Gastroesophageal sphincter (tissue), 4 donors: ENCODE results near the gene IFNA6. TPM values are rescaled to one million over a fixed set of nuclear protein-coding genes. Genes with fewer than 3 reads are reported as not detected.
"Not testable (repeated sequence)": the region's sequence is repeated elsewhere in the genome, so short reads cannot be mapped to it uniquely, and the experiment has no call there.

ENCODE experiments used
- ATAC-seq: fragments of 150-250 bp; one replicate; pipeline ENCODE4 v1.9.1; 2016; ENCODE audit warnings: mild to moderate bottlenecking, moderate library complexity
- H3K27ac ChIP-seq, 4 donors: fragments of 200-600 bp; sonication (generic) in 3 of 4; 1 replicate in 3 of 4; 2 replicates in 1 of 4; pipeline ENCODE4 v1.5.1; 2016 to 2019
- H3K27me3 ChIP-seq: fragments of 200-600 bp; sonication (generic); one replicate; pipeline ENCODE4 v1.5.1; 2019
- H3K36me3 ChIP-seq, 2 donors: fragments of 200-600 bp; sonication (generic); one replicate each; pipeline ENCODE4 v1.5.1; 2019; ENCODE audit warnings: control low read depth in 1 of 2
- H3K4me1 ChIP-seq, 3 donors: fragments of 200-600 bp; sonication (generic); 1 replicate in 2 of 3; 2 replicates in 1 of 3; pipeline ENCODE4 v1.5.1; 2016 to 2019; ENCODE audit warnings: control low read depth in 2 of 3
- H3K4me3 ChIP-seq, 2 donors: fragments of 200-600 bp; sonication (generic); one replicate each; pipeline ENCODE4 v1.5.1; 2019; ENCODE audit warnings: mild to moderate bottlenecking in 1 of 2, moderate library complexity in 1 of 2
- H3K9me3 ChIP-seq, 3 donors: fragments of 200-600 bp; sonication (generic); one replicate each; pipeline ENCODE4 v1.5.1; 2017 to 2019; ENCODE audit warnings: control low read depth in 2 of 3
- CTCF ChIP-seq, 4 experiments: fragments of 200-600 bp in 2 of 4; fragments of 450-650 bp in 2 of 4; sonication (generic) in 1 of 4; IDR thresholded peaks; one replicate each; pipeline ENCODE4 v1.5.1; 2017 to 2019; ENCODE audit warnings: antibody characterized with exemption in 4 of 4, mild to moderate bottlenecking in 2 of 4, moderate library complexity in 2 of 4
- EP300 ChIP-seq: sonication (generic); formaldehyde crosslinking; IDR thresholded peaks from one replicate; pipeline ENCODE4 v1.6.1; 2017; ENCODE audit warnings: antibody characterized with exemption, mild to moderate bottlenecking
- POLR2A ChIP-seq, 2 donors: fragments of 450-650 bp; IDR thresholded peaks; one replicate each; pipeline ENCODE4 v1.6.1; 2017; ENCODE audit warnings: antibody characterized with exemption in 2 of 2, mild to moderate bottlenecking in 2 of 2, moderate library complexity in 1 of 2
- POLR2AphosphoS5 ChIP-seq: sonication (generic); formaldehyde crosslinking; IDR thresholded peaks from one replicate; pipeline ENCODE4 v1.6.1; 2017; ENCODE audit warnings: antibody characterized with exemption
- WGBS, 2 donors: methylation state at CpG; one replicate each; pipeline ENCODE4 v1.1.5; 2018; ENCODE audit warnings: low coverage in 1 of 2; 5-methylcytosine and 5-hydroxymethylcytosine counted together
- total RNA-seq, 4 donors: library from RNA; depleted of rRNA; stranded (reverse); fragments of >200 nt; gene quantifications; one replicate each; pipeline ENCODE4 v1.1.0, GENCODE V29; 2016

IFNA6 gene
- total RNA-seq, 4 donors from 2014 or later, result not detected

- Histone ChIP-seq H3K4me1 (no peaks in the 10 kb centered on the region), H3K27me3 (peaks cover 22% of the 10 kb centered on the region), H3K4me3 (no peak within 1 kb of the TSS), H3K36me3 (no peaks in the 10 kb centered on the region), H3K9me3 (no peaks in the 10 kb centered on the region), H3K27ac (no peak within 1 kb of the TSS)
- ATAC-seq, result no peak
- WGBS, 2 donors, result 53 to 56% methylated on average over 1 of the region's 1 CpG
- TF ChIP-seq POLR2AphosphoS5 (no peak), CTCF (IDR thresholded peaks at IDR 0.05) (no peak), POLR2A (IDR thresholded peaks at IDR 0.05) (no peak), EP300 (no peak)
These were observed 34.5 kb upstream of the IFNA6 start, which contains the start of gene IFNA2 for GRCh38 chr9:21385131-21385670. TSS of gene IFNA2 (minus strand) at chr9:21385398. CDS start at chr9:21385329, 69 bp downstream.

- Histone ChIP-seq H3K4me3 (no peak overlapping the region), H3K36me3 (no peaks in the 10 kb centered on the region), H3K27me3 (peaks cover 20% of the 10 kb centered on the region), H3K9me3 (no peaks in the 10 kb centered on the region), H3K4me1 (no peaks in the 10 kb centered on the region), H3K27ac (no peak overlapping the region)
- ATAC-seq, result no peak
- WGBS, 2 donors, result 66 to 69% methylated on average over 4 of the region's 4 CpGs
- TF ChIP-seq EP300 (no peak), CTCF (IDR thresholded peaks at IDR 0.05) (no peak), POLR2AphosphoS5 (no peak), POLR2A (IDR thresholded peaks at IDR 0.05) (no peak)
These were observed 32.9 kb upstream of the IFNA6 start for GRCh38 chr9:21383627-21384026.

GRCh38 chr9:21381448-21382339, 31.0 kb upstream of the IFNA6 start:
- no peaks in the 10 kb centered on the region for H3K4me1 ChIP-seq
- TF ChIP-seq EP300, result no peak
- ATAC-seq, result no peak
- no peak overlapping the region for H3K27ac ChIP-seq
- no peaks in the 10 kb centered on the region for H3K9me3 ChIP-seq
- H3K4me3 ChIP-seq, result no peak overlapping the region
- WGBS, 2 donors, result 29 to 35% methylated on average over 5 of the region's 5 CpGs
- no peaks in the 10 kb centered on the region for H3K36me3 ChIP-seq
- peaks cover 11% of the 10 kb centered on the region for H3K27me3 ChIP-seq

- not testable (repeated sequence) for H3K36me3 ChIP-seq, H3K27ac ChIP-seq, ATAC-seq, H3K4me1 ChIP-seq, H3K27me3 ChIP-seq, H3K9me3 ChIP-seq, H3K4me3 ChIP-seq
- 52 to 70% methylated on average over 1 to 3 of the region's 4 CpGs for WGBS, 2 donors
These were observed 20.8 kb upstream of the IFNA6 start for GRCh38 chr9:21371467-21371866.

GRCh38 chr9:21367957-21368356, 17.3 kb upstream of the IFNA6 start, which contains the start of gene IFNA13:
TSS of gene IFNA13 (minus strand) at chr9:21368057. CDS start at chr9:21368010, 47 bp downstream.
- no peaks in the 10 kb centered on the region for H3K36me3 ChIP-seq
- no peaks in the 10 kb centered on the region for H3K9me3 ChIP-seq
- TF ChIP-seq POLR2AphosphoS5 (no peak), CTCF (IDR thresholded peaks at IDR 0.05) (no peak), EP300 (no peak), POLR2A (IDR thresholded peaks at IDR 0.05) (no peak)
- ATAC-seq, result no peak
- H3K27ac ChIP-seq, result no peak within 1 kb of the TSS
- WGBS, 2 donors, result 83 to 86% methylated on average over 2 of the region's 3 CpGs
- H3K4me1 ChIP-seq, result no peaks in the 10 kb centered on the region
- H3K27me3 ChIP-seq, result peaks cover 5% of the 10 kb centered on the region
- H3K4me3 ChIP-seq, result no peak within 1 kb of the TSS

GRCh38 chr9:21367169-21367568, 16.5 kb upstream of the IFNA6 start:
- not testable (repeated sequence) for H3K9me3 ChIP-seq, H3K27ac ChIP-seq, H3K27me3 ChIP-seq, H3K4me1 ChIP-seq, ATAC-seq, H3K4me3 ChIP-seq, H3K36me3 ChIP-seq
- WGBS, 2 donors, result 86 to 100% methylated on average over 1 of the region's 2 CpGs
